ENCODE data around the gene UMODL1. TPM values are rescaled to one million over a fixed set of nuclear protein-coding genes. Genes with fewer than 3 reads are reported as not detected.

The UMODL1 gene
- total and polyA plus RNA-seq, 2 experiments from 2014 or later, result not detected

- no peak overlapping the region for H3K27ac ChIP-seq
- no peaks in the 10 kb centered on the region for H3K36me3 ChIP-seq
- no peak overlapping the region for H3K4me3 ChIP-seq
- no peak for DNase-seq (ENCODE audit: low read depth in 1 of 2, low spot score in 1 of 2)
- no peaks in the 10 kb centered on the region for H3K4me1 ChIP-seq (ENCODE audit: low read depth)
- H3K27me3 ChIP-seq, result no peaks in the 10 kb centered on the region
- H3K9me3 ChIP-seq (ENCODE audit: low read depth), result no peaks in the 10 kb centered on the region
- TF ChIP-seq CTCF (IDR thresholded peaks at IDR 0.05; ENCODE audit: low read depth, low read length), result no peak
Measured at GRCh38 chr21:42127164-42128150, 56.3 kb downstream of the UMODL1 start.

GRCh38 chr21:42129300-42130266, 58.5 kb downstream of the UMODL1 start:
- Histone ChIP-seq H3K36me3 (no peaks in the 10 kb centered on the region), H3K4me1 (ENCODE audit: low read depth) (no peaks in the 10 kb centered on the region), H3K9me3 (ENCODE audit: low read depth) (no peaks in the 10 kb centered on the region), H3K4me3 (no peak overlapping the region), H3K27me3 (no peaks in the 10 kb centered on the region), H3K27ac (no peak overlapping the region)
- TF ChIP-seq CTCF (IDR thresholded peaks at IDR 0.05; ENCODE audit: low read depth, low read length), result no peak
- DNase-seq (ENCODE audit: low read depth in 1 of 2, low spot score in 1 of 2), result no peak

- no peaks in the 10 kb centered on the region for H3K27me3 ChIP-seq
- no peak overlapping the region for H3K4me3 ChIP-seq
- no peaks in the 10 kb centered on the region for H3K36me3 ChIP-seq
- H3K27ac ChIP-seq, result no peak overlapping the region
- H3K9me3 ChIP-seq (ENCODE audit: low read depth), result no peaks in the 10 kb centered on the region
- no peak for TF ChIP-seq CTCF (IDR thresholded peaks at IDR 0.05; ENCODE audit: low read depth, low read length)
- DNase-seq (ENCODE audit: low read depth in 1 of 2, low spot score in 1 of 2), result no peak
- no peaks in the 10 kb centered on the region for H3K4me1 ChIP-seq (ENCODE audit: low read depth)
Measured at GRCh38 chr21:42130441-42130840, 59.3 kb downstream of the UMODL1 start.

- TF ChIP-seq CTCF (IDR thresholded peaks at IDR 0.05; ENCODE audit: low read depth, low read length), result no peak
- Histone ChIP-seq H3K27ac (no peak overlapping the region), H3K9me3 (ENCODE audit: low read depth) (no peaks in the 10 kb centered on the region)
Measured at GRCh38 chr21:42132183-42132582, 61.1 kb downstream of the UMODL1 start.

GRCh38 chr21:42133131-42133530, 62.0 kb downstream of the UMODL1 start:
- Histone ChIP-seq H3K27ac (no peak overlapping the region), H3K4me1 (ENCODE audit: low read depth) (no peaks in the 10 kb centered on the region), H3K27me3 (no peaks in the 10 kb centered on the region), H3K36me3 (no peaks in the 10 kb centered on the region), H3K9me3 (ENCODE audit: low read depth) (no peaks in the 10 kb centered on the region), H3K4me3 (no peak overlapping the region)
- no peak for TF ChIP-seq CTCF (IDR thresholded peaks at IDR 0.05; ENCODE audit: low read depth, low read length)
- no peak for DNase-seq (ENCODE audit: low read depth in 1 of 2, low spot score in 1 of 2)

More at GRCh38 chr21:42132183-42132582, 61.1 kb downstream of the UMODL1 start:
- Histone ChIP-seq H3K4me1 (ENCODE audit: low read depth) (no peaks in the 10 kb centered on the region), H3K36me3 (no peaks in the 10 kb centered on the region), H3K4me3 (no peak overlapping the region), H3K27me3 (no peaks in the 10 kb centered on the region)
- DNase-seq (ENCODE audit: low read depth in 1 of 2, low spot score in 1 of 2), result no peak

Data from cardiac muscle cell (in vitro differentiated cells and primary cell).